Measurements from ENCODE around the gene NFATC3.

DNA sequence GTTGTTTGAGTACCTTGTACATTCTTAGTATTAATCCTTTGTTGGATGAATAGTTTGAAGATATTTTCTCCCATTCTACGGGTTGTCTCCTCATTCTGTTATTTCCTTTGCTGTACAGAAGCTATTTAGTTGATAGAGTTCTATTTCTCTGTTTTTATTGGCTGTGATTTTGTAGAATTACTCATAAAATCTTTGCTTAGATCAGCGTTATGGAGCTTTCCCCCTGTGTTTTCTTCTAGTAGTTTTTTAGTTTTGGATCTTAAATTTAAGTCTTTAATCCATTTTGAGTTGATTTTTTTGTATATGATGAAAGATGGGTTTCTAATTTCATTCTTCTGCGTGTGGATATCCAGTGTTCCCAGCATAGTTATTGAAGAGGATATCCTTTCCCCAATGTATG, 45.4 kb downstream of the NFATC3 start:
- no peak for TF ChIP-seq POLR2A (IDR thresholded peaks at IDR 0.05; ENCODE audit: low read length)
- no peak for TF ChIP-seq GATA1 (IDR thresholded peaks at IDR 0.05; ENCODE audit: low read depth, low read length)

All from erythroblast (primary cell).